ENCODE measurements around the gene PPP1R10. TPM values are rescaled to one million over a fixed set of nuclear protein-coding genes. Genes with fewer than 3 reads are reported as not detected.

PPP1R10 gene
- polyA plus RNA-seq, 1 experiment = 43.2 TPM

DNA sequence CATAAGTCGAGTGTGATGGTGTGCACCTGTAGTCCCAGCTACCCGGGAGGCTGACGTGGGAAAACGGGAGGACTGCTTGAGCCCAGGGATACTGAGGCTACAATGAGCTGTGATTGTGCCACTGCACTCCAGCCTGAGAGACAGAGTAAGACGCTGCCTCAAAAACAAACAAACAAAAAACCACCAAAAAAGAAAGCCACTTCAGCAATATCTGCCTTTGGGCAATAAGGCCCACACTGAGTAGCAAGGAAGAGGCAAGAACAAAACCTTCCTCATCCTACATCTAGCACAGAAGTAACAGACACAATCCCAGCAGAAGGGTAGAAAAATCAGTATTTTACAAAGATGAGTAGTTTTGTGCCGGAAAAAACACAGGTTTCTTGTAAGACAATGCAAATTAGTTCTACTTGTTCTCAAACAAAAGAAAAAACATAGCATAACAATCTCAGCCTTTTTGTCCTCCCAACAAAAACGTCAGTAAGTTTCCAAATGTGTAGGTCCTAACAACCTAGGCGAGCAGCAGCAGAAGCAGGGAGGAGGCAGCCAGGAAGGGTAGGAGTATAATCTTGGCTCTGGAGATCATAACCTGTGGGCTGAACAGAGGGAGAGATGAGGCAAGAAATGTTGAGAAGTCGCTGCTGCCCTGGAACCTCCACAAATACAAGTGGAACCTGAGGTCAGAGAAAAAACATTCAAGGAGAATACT, 5.7 kb downstream of the PPP1R10 start:
- Histone ChIP-seq H3K4me3 (ENCODE audit: low read depth, low read length) (no peak overlapping the region), H3K9me3 (ENCODE audit: control insufficient read depth, insufficient read depth, low read length) (no peaks in the 10 kb centered on the region), H3K27ac (ENCODE audit: low read depth, low read length) (no peak overlapping the region), H3K27me3 (ENCODE audit: control insufficient read depth, insufficient read depth, low read length) (no peaks in the 10 kb centered on the region)
- DNase-seq (ENCODE audit: low read depth, low spot score) = no peak
- CTCF ChIA-PET = interaction anchor here (0.6 to 3.3 kb wide), 7 partner anchors 14 to 129 kb away, joined by 3 to 28 read pairs (median 6); partner anchors contain the start of gene DHX16
- TF ChIP-seq, protein P1, sequence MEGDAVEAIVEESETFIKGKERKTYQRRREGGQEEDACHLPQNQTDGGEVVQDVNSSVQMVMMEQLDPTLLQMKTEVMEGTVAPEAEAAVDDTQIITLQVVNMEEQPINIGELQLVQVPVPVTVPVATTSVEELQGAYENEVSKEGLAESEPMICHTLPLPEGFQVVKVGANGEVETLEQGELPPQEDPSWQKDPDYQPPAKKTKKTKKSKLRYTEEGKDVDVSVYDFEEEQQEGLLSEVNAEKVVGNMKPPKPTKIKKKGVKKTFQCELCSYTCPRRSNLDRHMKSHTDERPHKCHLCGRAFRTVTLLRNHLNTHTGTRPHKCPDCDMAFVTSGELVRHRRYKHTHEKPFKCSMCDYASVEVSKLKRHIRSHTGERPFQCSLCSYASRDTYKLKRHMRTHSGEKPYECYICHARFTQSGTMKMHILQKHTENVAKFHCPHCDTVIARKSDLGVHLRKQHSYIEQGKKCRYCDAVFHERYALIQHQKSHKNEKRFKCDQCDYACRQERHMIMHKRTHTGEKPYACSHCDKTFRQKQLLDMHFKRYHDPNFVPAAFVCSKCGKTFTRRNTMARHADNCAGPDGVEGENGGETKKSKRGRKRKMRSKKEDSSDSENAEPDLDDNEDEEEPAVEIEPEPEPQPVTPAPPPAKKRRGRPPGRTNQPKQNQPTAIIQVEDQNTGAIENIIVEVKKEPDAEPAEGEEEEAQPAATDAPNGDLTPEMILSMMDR (IDR thresholded peaks at IDR 0.05; ENCODE audit: low read depth, low read length) = no peak
- POLR2A ChIA-PET = interaction anchor here (1.5 to 1.6 kb wide), 2 partner anchors 11 to 21 kb away, joined by 3 to 7 read pairs; no protein-coding TSS in a partner anchor

DNA sequence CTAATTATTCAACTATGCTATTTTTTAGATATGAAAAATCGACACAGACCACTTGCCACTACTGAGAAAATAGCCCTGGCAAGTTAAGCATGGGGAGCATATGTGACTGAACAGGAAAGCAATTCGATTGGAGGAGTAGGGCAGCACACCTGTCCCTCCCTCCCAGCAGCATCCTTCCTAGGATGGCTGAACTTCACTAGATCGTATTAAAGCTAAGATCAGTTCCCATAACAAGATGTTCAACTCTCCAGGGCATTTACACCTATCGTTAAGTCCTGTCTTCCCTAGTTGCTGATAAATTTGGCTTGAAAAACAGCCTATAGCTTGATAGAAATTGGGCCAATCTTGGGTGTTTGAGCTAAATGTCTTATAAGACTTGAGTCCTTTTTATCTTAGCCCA, 7.0 kb downstream of the PPP1R10 start:
- TF ChIP-seq, protein P1 (IDR thresholded peaks at IDR 0.05; ENCODE audit: low read depth, low read length) = no peak
- no peaks in the 10 kb centered on the region for H3K9me3 ChIP-seq (ENCODE audit: control insufficient read depth, insufficient read depth, low read length)
- no peak overlapping the region for H3K27ac ChIP-seq (ENCODE audit: low read depth, low read length)
- CTCF ChIA-PET = interaction anchor here (0.8 to 1.5 kb wide), 3 partner anchors 13 to 78 kb away, joined by 3 to 11 read pairs (median 4); partner anchors contain the start of gene DHX16
- POLR2A ChIA-PET = interaction anchor here (0.6 to 1.6 kb wide), 4 partner anchors 9 to 98 kb away, joined by 3 to 7 read pairs (median 4); no protein-coding TSS in a partner anchor
- H3K4me3 ChIP-seq (ENCODE audit: low read depth, low read length) = no peak overlapping the region
- H3K27me3 ChIP-seq (ENCODE audit: control insufficient read depth, insufficient read depth, low read length) = no peaks in the 10 kb centered on the region
- no peak for DNase-seq (ENCODE audit: low read depth, low spot score)

DNA sequence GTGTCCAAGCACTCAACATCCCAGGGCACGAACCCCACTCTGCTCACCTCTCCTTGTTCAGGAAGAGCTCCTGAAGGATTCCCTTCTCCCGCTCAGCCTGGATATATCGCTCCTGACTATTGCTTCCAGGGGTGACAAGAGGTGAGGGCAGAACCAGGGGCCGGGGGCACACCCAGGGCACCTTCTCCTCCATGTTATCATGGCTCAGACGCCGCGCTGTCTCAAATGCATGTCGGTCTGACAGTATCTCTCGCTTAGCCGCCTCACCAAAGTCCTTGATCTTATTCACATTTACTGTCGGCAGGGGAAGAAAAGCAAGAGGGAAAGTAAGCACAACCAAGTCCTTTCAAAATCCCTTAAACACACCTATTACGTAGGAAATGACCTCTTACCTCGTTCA, 13.1 kb downstream of the PPP1R10 start:
- TF ChIP-seq, protein P1 (IDR thresholded peaks at IDR 0.05; ENCODE audit: low read depth, low read length) = no peak
- no peak for DNase-seq (ENCODE audit: low read depth, low spot score)
- no peak overlapping the region for H3K4me3 ChIP-seq (ENCODE audit: low read depth, low read length)
- H3K9me3 ChIP-seq (ENCODE audit: control insufficient read depth, insufficient read depth, low read length) = no peaks in the 10 kb centered on the region
- H3K27ac ChIP-seq (ENCODE audit: low read depth, low read length) = no peak overlapping the region
- no peaks in the 10 kb centered on the region for H3K27me3 ChIP-seq (ENCODE audit: control insufficient read depth, insufficient read depth, low read length)
- POLR2A ChIA-PET = interaction anchor here (4.4 kb wide), 1 partner anchor 10 kb away, joined by 17 read pairs; no protein-coding TSS in a partner anchor
- CTCF ChIA-PET = interaction anchor here (0.5 kb wide), 1 partner anchor 47 kb away, joined by 3 read pairs; no protein-coding TSS in a partner anchor

DNA sequence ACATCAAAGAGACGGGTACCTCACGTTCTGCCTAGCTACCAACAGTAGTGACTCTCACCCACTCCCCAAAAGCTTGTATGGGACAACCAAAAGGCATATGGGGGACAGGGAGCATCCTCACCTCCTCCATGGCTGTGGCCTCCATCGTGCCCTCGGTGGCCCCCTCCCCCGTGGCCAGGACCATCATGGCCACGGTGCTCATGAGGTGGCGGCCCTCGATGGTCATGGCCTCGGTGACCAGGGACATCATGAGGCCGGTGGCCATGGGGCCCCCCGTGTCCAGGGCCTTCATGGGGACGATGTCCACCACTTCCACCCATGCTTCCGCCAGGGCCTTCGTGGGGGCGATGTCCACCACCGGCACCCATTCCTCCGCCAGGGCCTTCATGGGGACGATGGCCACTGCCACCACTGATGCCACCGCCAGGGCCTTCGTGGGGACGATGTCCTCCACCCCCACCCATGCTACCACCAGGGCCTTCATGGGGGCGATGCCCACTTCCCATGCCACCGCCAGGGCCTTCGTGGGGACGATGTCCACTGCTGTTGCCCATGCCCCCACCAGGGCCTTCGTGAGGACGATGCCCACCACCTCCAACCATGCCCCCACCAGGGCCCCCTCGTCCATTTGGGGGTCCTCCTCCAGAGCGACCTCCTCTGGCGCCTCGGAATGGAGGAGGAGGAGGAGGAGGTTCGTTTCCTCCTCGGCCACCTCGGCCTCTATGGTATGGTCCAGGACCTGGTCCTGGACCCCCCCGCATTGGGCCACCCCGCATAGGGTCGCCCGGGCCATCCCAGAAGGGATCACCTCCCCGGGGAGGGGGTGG, 15.0 kb downstream of the PPP1R10 start:
- CTCF ChIA-PET = no interaction called here

More for the DNA sequence above, 15.0 kb downstream of the PPP1R10 start:
- no peaks in the 10 kb centered on the region for H3K27me3 ChIP-seq (ENCODE audit: control insufficient read depth, insufficient read depth, low read length)
- POLR2A ChIA-PET = interaction anchor here (1.0 to 6.4 kb wide), 3 partner anchors 11 to 12 kb away, joined by 4 to 69 read pairs (median 17); no protein-coding TSS in a partner anchor
- TF ChIP-seq, protein P1 (IDR thresholded peaks at IDR 0.05; ENCODE audit: low read depth, low read length) = no peak
- no peak overlapping the region for H3K27ac ChIP-seq (ENCODE audit: low read depth, low read length)
- H3K9me3 ChIP-seq (ENCODE audit: control insufficient read depth, insufficient read depth, low read length) = no peaks in the 10 kb centered on the region
- H3K4me3 ChIP-seq (ENCODE audit: low read depth, low read length) = no peak overlapping the region
- no peak for DNase-seq (ENCODE audit: low read depth, low spot score)
